Measurements from ENCODE around the gene KCNN1.
A peak's percentile ranks its signal among the peaks of the same experiment; 100 is the strongest.

The KCNN1 gene

GRCh38 chr19:17947815-17948513 is 18.9 kb upstream of the KCNN1 start:
- peak; percentile 95 for DNase-seq (ENCODE audit: low spot score)

DNA sequence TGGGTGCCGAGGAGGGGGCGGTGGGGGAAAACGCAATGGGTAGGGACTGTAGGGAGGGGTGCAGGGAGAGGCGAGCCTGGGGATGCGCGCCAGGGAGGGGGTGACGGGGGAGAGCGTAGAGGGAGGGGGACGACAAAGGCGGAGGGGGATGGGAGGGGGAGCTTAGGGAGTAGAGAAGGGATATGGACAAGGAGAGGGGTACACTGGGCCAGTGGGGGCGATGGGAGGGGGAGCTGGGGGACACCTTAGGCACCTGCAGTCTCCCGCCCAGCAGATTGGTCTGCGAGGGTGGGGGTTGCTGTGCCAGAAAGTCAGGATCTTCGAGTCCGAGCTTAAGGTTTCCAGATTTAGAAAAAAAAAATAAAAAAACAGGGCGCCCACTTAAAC is 18.4 kb upstream of the KCNN1 start:
- no peak for DNase-seq (ENCODE audit: low spot score)

GRCh38 chr19:17948931-17949930 is 17.7 kb upstream of the KCNN1 start:
- DNase-seq (ENCODE audit: low spot score): no peak

DNA sequence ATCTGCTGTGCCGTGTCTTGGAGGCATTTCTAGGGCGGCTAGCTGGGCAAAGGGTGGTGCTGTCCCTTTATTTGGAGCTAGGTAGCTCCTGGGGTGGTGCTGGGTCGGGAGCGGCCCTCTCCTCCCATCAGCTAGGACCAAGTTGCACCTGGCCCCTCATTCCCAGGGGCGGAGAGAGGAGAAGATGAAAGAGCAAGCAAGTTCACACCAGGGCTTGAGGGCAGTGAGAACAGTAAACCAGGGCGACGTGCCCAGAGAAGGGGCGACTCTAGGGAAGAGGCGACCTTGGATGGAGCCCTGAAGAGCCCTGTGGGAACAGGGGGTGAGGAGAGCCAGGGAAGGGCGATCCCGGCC is 17.0 kb upstream of the KCNN1 start:
- no peak for DNase-seq (ENCODE audit: low spot score)

GRCh38 chr19:17950310-17951156 is 16.4 kb upstream of the KCNN1 start:
- DNase-seq (ENCODE audit: low spot score): no peak

GRCh38 chr19:17951157-17951989 is 15.5 kb upstream of the KCNN1 start:
- no peak for DNase-seq (ENCODE audit: low spot score)

DNA sequence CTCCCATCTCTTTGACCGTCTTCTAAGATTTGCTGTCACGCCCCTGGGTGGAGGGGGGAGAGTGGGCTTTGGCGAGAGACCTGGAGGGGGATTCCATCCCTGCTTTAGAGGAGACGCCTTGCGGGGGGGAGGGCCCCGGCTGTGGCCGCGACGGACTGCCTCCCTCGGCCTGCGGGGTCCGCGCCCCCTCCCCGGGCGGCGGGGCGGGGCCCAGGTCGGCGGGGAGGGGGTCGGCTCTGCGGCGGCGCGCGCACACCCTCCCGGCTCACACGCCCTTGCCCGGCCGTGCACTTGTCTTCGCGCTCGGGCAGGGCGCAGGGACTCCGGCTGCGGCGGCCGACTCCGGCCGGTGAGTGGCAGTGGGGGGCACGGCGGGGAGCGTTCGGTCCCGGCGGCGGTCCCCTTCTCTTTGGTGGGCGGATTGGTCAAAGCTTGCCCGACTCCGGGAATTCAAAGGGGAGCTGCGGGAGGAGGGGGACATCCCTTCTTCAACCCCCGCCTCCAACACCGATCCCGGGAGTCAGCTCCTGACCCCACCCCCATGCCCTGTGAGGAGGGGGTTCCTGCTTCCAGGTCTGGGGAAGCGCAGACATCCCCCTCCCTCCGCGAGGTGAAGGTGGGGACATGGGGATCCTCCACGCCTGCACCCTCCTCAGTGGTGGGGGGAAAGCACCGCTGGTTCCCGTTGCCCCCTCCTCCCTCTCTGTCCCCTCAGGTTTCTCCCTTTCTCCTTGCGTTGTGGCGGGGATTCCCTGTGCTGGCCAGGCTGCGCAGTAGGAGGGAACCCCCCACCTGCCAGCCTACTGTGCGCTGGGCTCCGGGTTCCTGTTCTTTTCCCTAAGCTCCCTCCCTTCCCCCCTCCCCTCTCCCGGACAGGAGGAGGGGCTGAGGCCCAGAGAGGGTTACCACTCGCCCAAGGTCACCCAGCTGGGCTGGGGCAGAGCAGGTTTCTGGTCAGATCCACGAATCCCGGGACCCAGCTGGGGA is 14.6 kb upstream of the KCNN1 start:
- DNase-seq (ENCODE audit: low spot score): no peak

GRCh38 chr19:17953316-17953801 is 13.5 kb upstream of the KCNN1 start:
- no peak for DNase-seq (ENCODE audit: low spot score)

- no peak for DNase-seq (ENCODE audit: low spot score)
These were observed 13.0 kb upstream of the KCNN1 start for GRCh38 chr19:17953869-17954268.

DNA sequence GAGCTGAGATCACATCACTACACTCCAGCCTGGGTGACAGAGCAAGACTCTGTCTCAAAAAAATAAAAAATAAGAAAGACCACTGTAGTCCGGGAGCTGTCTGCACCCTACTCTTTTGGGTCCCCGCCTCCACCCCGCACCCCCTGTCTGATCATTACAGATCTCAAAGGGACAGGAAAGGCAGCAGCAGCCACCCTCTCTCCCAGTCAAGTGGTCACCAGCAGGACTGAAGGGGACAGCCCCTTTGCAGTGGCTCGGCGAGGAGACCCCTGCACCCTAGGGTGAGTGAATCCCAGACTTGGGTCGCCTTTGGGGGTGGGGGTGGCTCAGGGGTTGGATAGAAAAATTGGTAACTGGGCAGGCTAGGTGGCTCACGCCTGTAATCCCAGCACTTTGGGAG is 12.5 kb upstream of the KCNN1 start:
- no peak for DNase-seq (ENCODE audit: low spot score)

GRCh38 chr19:17957149-17957849 is 9.6 kb upstream of the KCNN1 start:
- DNase-seq (ENCODE audit: low spot score): no peak

- no peak for DNase-seq (ENCODE audit: low spot score)
These were observed 9.0 kb upstream of the KCNN1 start for GRCh38 chr19:17957885-17958284.

- DNase-seq (ENCODE audit: low spot score): no peak
These were observed 2.8 kb upstream of the KCNN1 start for GRCh38 chr19:17963936-17964691.

DNA sequence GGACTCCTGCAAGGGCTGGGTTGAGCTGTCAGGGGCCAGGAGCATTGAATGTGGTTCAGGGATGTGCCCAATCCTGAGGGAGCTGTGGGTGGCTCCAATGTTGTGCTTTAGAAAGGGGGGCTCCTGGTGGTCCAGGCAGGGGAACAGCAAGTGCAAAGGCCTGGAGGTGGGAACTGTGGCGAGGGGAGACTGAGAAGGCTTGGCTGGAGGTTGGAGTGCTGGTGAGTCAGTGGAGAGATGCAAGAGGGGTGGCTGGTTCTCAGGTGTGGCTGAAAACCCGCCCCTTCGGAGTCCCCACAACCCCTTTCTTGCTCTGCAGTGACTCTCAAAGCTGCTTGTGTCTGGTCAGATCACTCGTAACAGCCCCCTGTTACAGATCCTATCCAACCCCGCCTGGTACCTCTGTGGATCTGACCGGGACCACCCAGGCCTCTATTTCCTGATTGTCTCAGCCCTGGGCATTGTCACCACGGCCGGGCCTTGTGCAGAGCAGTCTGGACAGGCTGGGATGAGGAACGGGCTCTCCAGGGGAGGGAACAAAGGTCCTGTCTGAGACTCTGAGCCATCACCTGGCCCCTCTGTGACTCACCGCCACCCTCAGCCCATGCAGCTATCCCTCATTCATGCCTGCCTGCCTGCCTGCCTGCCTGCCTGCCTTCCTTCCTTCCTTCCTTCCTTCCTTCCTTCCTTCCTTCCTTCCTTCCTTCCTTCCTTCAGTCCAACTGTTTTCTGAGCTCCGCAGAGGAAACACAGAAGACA is 1.4 kb upstream of the KCNN1 start:
- no peak for DNase-seq (ENCODE audit: low spot score)

DNA sequence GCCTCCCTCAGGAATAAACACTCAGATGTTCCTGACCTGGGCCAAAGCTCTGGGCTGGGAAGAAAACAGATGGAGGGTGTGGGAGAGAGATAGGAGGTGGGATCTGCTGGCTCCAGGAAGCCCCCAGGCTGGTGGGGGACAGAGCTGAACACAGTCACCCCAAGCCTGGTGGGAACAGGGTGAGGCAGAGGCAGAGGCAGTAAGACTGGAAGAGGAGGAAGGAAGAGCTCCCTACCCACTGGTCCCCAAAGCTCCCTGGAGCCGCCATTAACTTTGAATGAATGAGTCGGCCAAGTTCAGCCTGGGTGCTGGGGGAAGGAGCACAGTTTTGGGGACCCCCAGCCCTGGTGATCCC is 801 bp upstream of the KCNN1 start:
- no peak for DNase-seq (ENCODE audit: low spot score)

DNA sequence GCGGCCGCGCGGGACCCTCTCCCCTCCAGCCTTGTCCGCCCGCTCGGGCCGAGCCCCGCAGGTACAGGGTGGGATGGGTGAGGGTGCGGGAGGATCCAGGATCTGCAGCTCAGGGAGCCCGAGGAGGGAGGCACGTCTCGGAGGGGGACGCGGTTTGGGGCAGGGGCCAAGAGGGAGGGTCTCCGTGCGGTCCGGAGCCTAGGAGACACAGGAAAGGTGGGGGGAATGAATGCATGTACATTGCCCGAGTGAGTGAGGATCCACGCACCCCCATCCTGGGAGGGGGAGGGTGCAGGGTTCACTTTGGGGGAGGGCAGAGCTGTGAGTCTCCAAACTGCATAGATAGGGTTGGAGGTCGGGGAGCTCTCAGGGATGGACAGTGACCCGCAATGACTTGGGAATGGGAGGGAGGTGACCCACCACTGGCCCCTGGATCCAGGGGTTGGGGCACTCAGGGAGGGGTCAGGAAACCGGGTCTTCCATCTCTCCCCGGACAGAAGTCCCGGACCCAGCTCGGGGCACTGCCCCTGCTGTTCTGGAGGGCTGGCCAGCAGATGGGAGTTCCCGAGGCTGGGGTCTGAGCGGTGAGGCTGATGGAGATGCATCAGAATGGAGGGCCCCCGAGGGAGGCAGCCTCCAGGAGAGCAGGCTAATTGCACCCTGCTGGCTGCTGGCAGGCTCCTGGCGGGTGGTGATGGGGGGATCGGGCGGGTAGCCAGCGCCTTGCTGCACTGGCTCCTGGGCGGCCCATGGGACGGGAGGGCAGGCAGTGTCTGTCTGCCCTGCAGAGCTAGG is 547 bp downstream of the KCNN1 start:
- DNase-seq (ENCODE audit: low spot score): no peak

- no peak for DNase-seq (ENCODE audit: low spot score)
These were observed 1.5 kb downstream of the KCNN1 start for GRCh38 chr19:17968362-17968761.

All from hematopoietic multipotent progenitor cell treated with erythropoietin and hydrocortisone succinate and interleukin-3 and kit ligand, for 17 days (in vitro differentiated cells).